GM19240 (cell line): Measurements from ENCODE around the gene CHN2.

Experiments used
- DNase-seq: peaks from one replicate; pipeline ENCODE4 v3.0.0; 2011; ENCODE audit warnings: low spot score; ENCODE audit not compliant: insufficient read length

Gene CHN2

GRCh38 chr7:29308424-29308823 lies 113.8 kb downstream of the CHN2 start:
- DNase-seq = no peak

GRCh38 chr7:29309041-29309854 lies 114.7 kb downstream of the CHN2 start:
- DNase-seq = no peak

GRCh38 chr7:29310625-29311024 lies 116.0 kb downstream of the CHN2 start:
- no peak for DNase-seq

GRCh38 chr7:29311314-29311713 lies 116.7 kb downstream of the CHN2 start:
- DNase-seq = no peak

GRCh38 chr7:29314148-29314547 lies 119.6 kb downstream of the CHN2 start:
- no peak for DNase-seq

GRCh38 chr7:29315122-29315891 lies 120.7 kb downstream of the CHN2 start:
- no peak for DNase-seq

- DNase-seq = no peak
Measured at GRCh38 chr7:29315892-29316270, 121.3 kb downstream of the CHN2 start.

GRCh38 chr7:29316926-29317325 lies 122.4 kb downstream of the CHN2 start:
- DNase-seq = no peak

GRCh38 chr7:29318853-29319718 lies 124.5 kb downstream of the CHN2 start:
- no peak for DNase-seq

GRCh38 chr7:29319719-29320521 lies 125.3 kb downstream of the CHN2 start:
- DNase-seq = no peak

GRCh38 chr7:29320577-29320976 lies 126.0 kb downstream of the CHN2 start:
- no peak for DNase-seq

- DNase-seq = no peak
Measured at GRCh38 chr7:29322023-29322712, 127.6 kb downstream of the CHN2 start.

GRCh38 chr7:29325476-29325875 lies 130.9 kb downstream of the CHN2 start:
- DNase-seq = no peak

- no peak for DNase-seq
Measured at GRCh38 chr7:29326864-29327263, 132.3 kb downstream of the CHN2 start.

- no peak for DNase-seq
Measured at GRCh38 chr7:29327455-29327854, 132.9 kb downstream of the CHN2 start.

- DNase-seq = no peak
Measured at GRCh38 chr7:29328045-29328444, 133.5 kb downstream of the CHN2 start.

- DNase-seq = no peak
Measured at GRCh38 chr7:29328811-29329210, 134.2 kb downstream of the CHN2 start.

GRCh38 chr7:29329686-29330085 lies 135.1 kb downstream of the CHN2 start:
- DNase-seq = no peak

GRCh38 chr7:29330136-29330535 lies 135.6 kb downstream of the CHN2 start:
- DNase-seq = no peak

GRCh38 chr7:29331163-29331562 lies 136.6 kb downstream of the CHN2 start:
- no peak for DNase-seq
